ENCODE data around the gene NR1I3.
A peak's percentile ranks its signal among the peaks of the same experiment; 100 is the strongest.

NR1I3 gene

GRCh38 chr1:161192476-161193465, 45.2 kb downstream of the NR1I3 start:
- H2AFZ ChIP-seq (ENCODE audit: low read length, unreplicated experiment) = no peak overlapping the region

GRCh38 chr1:161191971-161192370, 46.0 kb downstream of the NR1I3 start:
- H3K4me3 ChIP-seq (ENCODE audit: low read depth, low read length) = no peak overlapping the region
- no peak overlapping the region for H2AFZ ChIP-seq (ENCODE audit: low read length, unreplicated experiment)
- H3K27me3 ChIP-seq (ENCODE audit: insufficient read depth, low read length) = no peaks in the 10 kb centered on the region

More at GRCh38 chr1:161192476-161193465, 45.2 kb downstream of the NR1I3 start:
- peak overlapping the region; percentile 35; the same call in 1 of the 2 replicates for H3K27ac ChIP-seq (ENCODE audit: low read depth, low read length)
- no peak overlapping the region for H3K4me3 ChIP-seq (ENCODE audit: low read depth, low read length)
- no peaks in the 10 kb centered on the region for H3K27me3 ChIP-seq (ENCODE audit: insufficient read depth, low read length)
- peaks cover 17% of the 10 kb centered on the region for H3K79me2 ChIP-seq (ENCODE audit: control insufficient read depth, insufficient read depth, low read length, unreplicated experiment)
- peaks cover 44% of the 10 kb centered on the region for H3K4me1 ChIP-seq (ENCODE audit: control insufficient read depth, insufficient read depth, low read length, unreplicated experiment)
- peaks cover 2% of the 10 kb centered on the region; the same call in 1 of the 2 replicates for H3K36me3 ChIP-seq (ENCODE audit: insufficient read depth, low read length)

GRCh38 chr1:161190962-161191521, 47.0 kb downstream of the NR1I3 start:
- Histone ChIP-seq H3K4me3 (ENCODE audit: low read depth, low read length) (no peak overlapping the region), H2AFZ (ENCODE audit: low read length, unreplicated experiment) (no peak overlapping the region), H3K36me3 (ENCODE audit: insufficient read depth, low read length) (peaks cover 2% of the 10 kb centered on the region; the same call in 1 of the 2 replicates), H3K4me1 (ENCODE audit: control insufficient read depth, insufficient read depth, low read length, unreplicated experiment) (peaks cover 29% of the 10 kb centered on the region), H3K79me2 (ENCODE audit: control insufficient read depth, insufficient read depth, low read length, unreplicated experiment) (peaks cover under 1% of the 10 kb centered on the region), H3K27ac (ENCODE audit: low read depth, low read length) (peak overlapping the region; percentile 41), H3K27me3 (ENCODE audit: insufficient read depth, low read length) (no peaks in the 10 kb centered on the region)

More at GRCh38 chr1:161191971-161192370, 46.0 kb downstream of the NR1I3 start:
- Histone ChIP-seq H3K4me1 (ENCODE audit: control insufficient read depth, insufficient read depth, low read length, unreplicated experiment) (peaks cover 36% of the 10 kb centered on the region), H3K79me2 (ENCODE audit: control insufficient read depth, insufficient read depth, low read length, unreplicated experiment) (peaks cover 9% of the 10 kb centered on the region), H3K27ac (ENCODE audit: low read depth, low read length) (no peak overlapping the region), H3K36me3 (ENCODE audit: insufficient read depth, low read length) (peaks cover 2% of the 10 kb centered on the region; the same call in 1 of the 2 replicates)

GRCh38 chr1:161189036-161189435, 49.0 kb downstream of the NR1I3 start:
- Histone ChIP-seq H3K36me3 (ENCODE audit: insufficient read depth, low read length) (peaks cover 2% of the 10 kb centered on the region; the same call in 1 of the 2 replicates), H3K4me1 (ENCODE audit: control insufficient read depth, insufficient read depth, low read length, unreplicated experiment) (peaks cover 28% of the 10 kb centered on the region)

GRCh38 chr1:161188381-161188780, 49.6 kb downstream of the NR1I3 start:
- peak overlapping the region; percentile 97 for H3K27ac ChIP-seq (ENCODE audit: low read depth, low read length)
- no peak overlapping the region for H2AFZ ChIP-seq (ENCODE audit: low read length, unreplicated experiment)
- H3K79me2 ChIP-seq (ENCODE audit: control insufficient read depth, insufficient read depth, low read length, unreplicated experiment) = no peaks in the 10 kb centered on the region
- peaks cover 2% of the 10 kb centered on the region; the same call in 1 of the 2 replicates for H3K36me3 ChIP-seq (ENCODE audit: insufficient read depth, low read length)
- no peak overlapping the region for H3K4me3 ChIP-seq (ENCODE audit: low read depth, low read length)
- H3K4me1 ChIP-seq (ENCODE audit: control insufficient read depth, insufficient read depth, low read length, unreplicated experiment) = peaks cover 22% of the 10 kb centered on the region
- no peaks in the 10 kb centered on the region for H3K27me3 ChIP-seq (ENCODE audit: insufficient read depth, low read length)

More at GRCh38 chr1:161189036-161189435, 49.0 kb downstream of the NR1I3 start:
- H3K79me2 ChIP-seq (ENCODE audit: control insufficient read depth, insufficient read depth, low read length, unreplicated experiment) = no peaks in the 10 kb centered on the region
- no peak overlapping the region for H2AFZ ChIP-seq (ENCODE audit: low read length, unreplicated experiment)
- H3K27me3 ChIP-seq (ENCODE audit: insufficient read depth, low read length) = no peaks in the 10 kb centered on the region
- peak overlapping the region; percentile 97 for H3K27ac ChIP-seq (ENCODE audit: low read depth, low read length)
- no peak overlapping the region for H3K4me3 ChIP-seq (ENCODE audit: low read depth, low read length)

GRCh38 chr1:161187311-161187710, 50.7 kb downstream of the NR1I3 start:
- peaks cover 29% of the 10 kb centered on the region for H3K4me1 ChIP-seq (ENCODE audit: control insufficient read depth, insufficient read depth, low read length, unreplicated experiment)
- no peak overlapping the region for H2AFZ ChIP-seq (ENCODE audit: low read length, unreplicated experiment)
- no peak overlapping the region for H3K4me3 ChIP-seq (ENCODE audit: low read depth, low read length)
- H3K36me3 ChIP-seq (ENCODE audit: insufficient read depth, low read length) = 0 out of 2 replicates have a peak, but pooled peaks cover 2% of the 10 kb centered on the region
- no peak overlapping the region for H3K27ac ChIP-seq (ENCODE audit: low read depth, low read length)
- no peaks in the 10 kb centered on the region for H3K27me3 ChIP-seq (ENCODE audit: insufficient read depth, low read length)
- H3K79me2 ChIP-seq (ENCODE audit: control insufficient read depth, insufficient read depth, low read length, unreplicated experiment) = no peaks in the 10 kb centered on the region

GRCh38 chr1:161185732-161186311, 52.2 kb downstream of the NR1I3 start:
- Histone ChIP-seq H3K4me1 (ENCODE audit: control insufficient read depth, insufficient read depth, low read length, unreplicated experiment) (peaks cover 40% of the 10 kb centered on the region), H3K36me3 (ENCODE audit: insufficient read depth, low read length) (0 out of 2 replicates have a peak, but pooled peaks cover 2% of the 10 kb centered on the region), H3K27ac (ENCODE audit: low read depth, low read length) (peak overlapping the region; percentile 51), H2AFZ (ENCODE audit: low read length, unreplicated experiment) (peak overlapping the region; percentile 61), H3K27me3 (ENCODE audit: insufficient read depth, low read length) (no peaks in the 10 kb centered on the region), H3K79me2 (ENCODE audit: control insufficient read depth, insufficient read depth, low read length, unreplicated experiment) (no peaks in the 10 kb centered on the region), H3K4me3 (ENCODE audit: low read depth, low read length) (no peak overlapping the region)

GRCh38 chr1:161185282-161185682, 52.7 kb downstream of the NR1I3 start:
- H3K36me3 ChIP-seq (ENCODE audit: insufficient read depth, low read length) = 0 out of 2 replicates have a peak, but pooled peaks cover 2% of the 10 kb centered on the region
- peaks cover 40% of the 10 kb centered on the region for H3K4me1 ChIP-seq (ENCODE audit: control insufficient read depth, insufficient read depth, low read length, unreplicated experiment)
- H3K79me2 ChIP-seq (ENCODE audit: control insufficient read depth, insufficient read depth, low read length, unreplicated experiment) = no peaks in the 10 kb centered on the region
- no peaks in the 10 kb centered on the region for H3K27me3 ChIP-seq (ENCODE audit: insufficient read depth, low read length)
- peak overlapping the region; percentile 51 for H3K27ac ChIP-seq (ENCODE audit: low read depth, low read length)
- no peak overlapping the region for H3K4me3 ChIP-seq (ENCODE audit: low read depth, low read length)
- H2AFZ ChIP-seq (ENCODE audit: low read length, unreplicated experiment) = peak overlapping the region; percentile 61

GRCh38 chr1:161182214-161182613, 55.8 kb downstream of the NR1I3 start:
- H2AFZ ChIP-seq (ENCODE audit: low read length, unreplicated experiment) = peak overlapping the region; percentile 44
- H3K36me3 ChIP-seq (ENCODE audit: insufficient read depth, low read length) = no peaks in the 10 kb centered on the region
- peaks cover 36% of the 10 kb centered on the region for H3K4me1 ChIP-seq (ENCODE audit: control insufficient read depth, insufficient read depth, low read length, unreplicated experiment)
- H3K79me2 ChIP-seq (ENCODE audit: control insufficient read depth, insufficient read depth, low read length, unreplicated experiment) = no peaks in the 10 kb centered on the region
- H3K27me3 ChIP-seq (ENCODE audit: insufficient read depth, low read length) = no peaks in the 10 kb centered on the region
- H3K27ac ChIP-seq (ENCODE audit: low read depth, low read length) = peak overlapping the region; percentile 74
- no peak overlapping the region for H3K4me3 ChIP-seq (ENCODE audit: low read depth, low read length)

GRCh38 chr1:161180639-161181038, 57.4 kb downstream of the NR1I3 start:
- Histone ChIP-seq H2AFZ (ENCODE audit: low read length, unreplicated experiment) (no peak overlapping the region), H3K4me1 (ENCODE audit: control insufficient read depth, insufficient read depth, low read length, unreplicated experiment) (peaks cover 36% of the 10 kb centered on the region), H3K27me3 (ENCODE audit: insufficient read depth, low read length) (no peaks in the 10 kb centered on the region), H3K36me3 (ENCODE audit: insufficient read depth, low read length) (no peaks in the 10 kb centered on the region), H3K79me2 (ENCODE audit: control insufficient read depth, insufficient read depth, low read length, unreplicated experiment) (peaks cover 13% of the 10 kb centered on the region), H3K27ac (ENCODE audit: low read depth, low read length) (0 out of 2 replicates have a peak overlapping the region, but pooled peaks have one; percentile 8), H3K4me3 (ENCODE audit: low read depth, low read length) (no peak overlapping the region)

All from ACC112 (cell line).